NT2/D1 (cell line): ENCODE measurements around the gene EPN3.

Experiments used
- DNase-seq: peaks from one replicate; pipeline ENCODE4 v3.0.0-alpha.2; 2011; ENCODE audit warnings: low read depth, low spot score
- H3K27me3 ChIP-seq: 2 replicates; pipeline ENCODE4 v1.6.0; 2011; ENCODE audit warnings: mild to moderate bottlenecking; ENCODE audit not compliant: insufficient read length, insufficient read depth
- H3K36me3 ChIP-seq: 2 replicates; pipeline ENCODE4 v1.6.1; 2011; ENCODE audit warnings: mild to moderate bottlenecking, low read length, mixed read lengths; ENCODE audit not compliant: insufficient read depth, insufficient read length
- H3K4me1 ChIP-seq: 2 replicates; pipeline ENCODE4 v1.5.1; 2011; ENCODE audit not compliant: insufficient read depth, insufficient read length
- H3K4me3 ChIP-seq: 2 replicates; pipeline ENCODE4 v1.5.1; 2011; ENCODE audit warnings: low read depth; ENCODE audit not compliant: insufficient read length
- H3K9ac ChIP-seq: 2 replicates; pipeline ENCODE4 v1.6.0; 2011; ENCODE audit warnings: low read depth; ENCODE audit not compliant: insufficient read length
- H3K9me3 ChIP-seq: 2 replicates; pipeline ENCODE4 v1.5.1; 2011; ENCODE audit warnings: mild to moderate bottlenecking, low read length; ENCODE audit not compliant: insufficient read depth
- SUZ12 ChIP-seq: IDR thresholded peaks from 2 replicates; pipeline ENCODE4 v1.6.1; 2011; ENCODE audit not compliant: insufficient read length, insufficient read depth; ENCODE audit errors: extremely low read depth
- YY1 ChIP-seq: IDR thresholded peaks from 2 replicates; pipeline ENCODE4 v1.6.1; 2011; ENCODE audit not compliant: insufficient read length, insufficient read depth
- ZNF274 ChIP-seq: IDR thresholded peaks from 2 replicates; pipeline ENCODE4 v1.6.1; 2011; ENCODE audit warnings: mild to moderate bottlenecking, low read depth, low read length

The EPN3 gene

DNA sequence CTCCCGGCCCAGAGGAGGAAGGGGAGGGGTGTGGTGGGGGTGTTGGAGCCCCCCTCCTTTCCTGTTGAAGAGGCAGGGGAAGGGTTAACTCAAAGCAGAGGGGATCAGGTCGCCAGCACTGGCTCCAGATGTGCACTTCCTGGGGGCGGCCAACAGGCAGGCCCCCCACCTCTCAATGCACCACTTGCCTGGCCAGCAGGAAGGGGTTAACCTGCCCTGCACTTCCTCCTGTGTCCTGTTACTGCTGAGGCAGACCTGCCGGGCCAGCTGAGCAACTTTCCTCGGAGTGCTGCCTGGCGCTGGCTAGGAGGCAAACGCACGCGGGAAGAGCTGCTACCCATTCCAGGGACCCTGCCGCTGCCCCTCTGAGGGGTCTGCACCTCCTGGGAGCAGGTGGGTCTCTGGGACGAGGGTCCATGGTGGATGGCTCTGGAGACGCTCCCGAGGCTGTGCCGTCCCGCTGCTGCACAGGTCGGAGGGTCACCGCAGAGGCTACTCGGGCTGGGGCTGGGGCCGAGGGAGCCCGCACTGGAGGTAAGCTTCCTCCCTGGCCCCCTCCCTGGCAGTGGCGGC, at the start of gene EPN3:
EPN3 (plus strand) TSS at position 284 of the 573 bp plus-strand sequence. CDS start 3,822 bp downstream, outside the sequence.
- H3K4me1 ChIP-seq, result peaks cover 24% of the 10 kb centered on the region
- H3K27me3 ChIP-seq, result peaks cover 41% of the 10 kb centered on the region
- H3K9me3 ChIP-seq, result no peaks in the 10 kb centered on the region
- H3K36me3 ChIP-seq, result no peaks in the 10 kb centered on the region
- no peak for TF ChIP-seq SUZ12
- no peak for TF ChIP-seq YY1
- TF ChIP-seq ZNF274, result no peak
- no peak for DNase-seq
- peak within 1 kb of the TSS; percentile 68 for H3K9ac ChIP-seq
- H3K4me3 ChIP-seq, result peak within 1 kb of the TSS; percentile 44

DNA sequence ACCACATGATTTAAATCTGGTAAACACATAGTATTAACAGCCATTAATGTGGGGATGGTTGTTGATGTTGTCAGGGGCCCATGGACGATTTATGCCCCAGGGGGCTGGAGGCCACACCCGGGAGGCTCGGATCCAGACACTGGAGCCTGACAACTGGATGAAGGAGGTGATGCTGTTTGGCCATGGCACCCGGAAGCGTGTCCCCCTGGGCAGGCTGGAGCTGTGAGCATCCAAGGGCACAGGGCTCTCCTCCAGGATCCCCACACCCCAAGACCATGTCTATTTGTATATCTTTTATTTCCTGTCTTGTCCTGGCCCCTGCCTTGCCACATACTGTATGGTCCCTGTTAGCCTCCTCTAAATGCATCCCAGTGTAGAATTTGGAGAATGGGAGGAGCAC, 49.3 kb upstream of the EPN3 start:
- peaks cover 42% of the 10 kb centered on the region for H3K36me3 ChIP-seq
- no peak for DNase-seq

GRCh38 chr17:50484386-50485155, 48.0 kb upstream of the EPN3 start:
- TF ChIP-seq YY1, result no peak
- no peak for TF ChIP-seq SUZ12
- no peak for TF ChIP-seq ZNF274
- Histone ChIP-seq H3K9ac (no peak overlapping the region), H3K4me1 (peaks cover 2% of the 10 kb centered on the region), H3K27me3 (no peaks in the 10 kb centered on the region), H3K4me3 (no peak overlapping the region), H3K9me3 (peaks cover 16% of the 10 kb centered on the region; the same call in 1 of the 2 replicates), H3K36me3 (peaks cover 42% of the 10 kb centered on the region)
- DNase-seq, result no peak

More for the DNA sequence above, 49.3 kb upstream of the EPN3 start:
- Histone ChIP-seq H3K27me3 (no peaks in the 10 kb centered on the region), H3K4me3 (no peak overlapping the region), H3K9me3 (peaks cover 19% of the 10 kb centered on the region; the same call in 1 of the 2 replicates), H3K4me1 (peaks cover 2% of the 10 kb centered on the region), H3K9ac (peak overlapping the region; percentile 17)
- TF ChIP-seq ZNF274 (no peak), YY1 (no peak), SUZ12 (no peak)

DNA sequence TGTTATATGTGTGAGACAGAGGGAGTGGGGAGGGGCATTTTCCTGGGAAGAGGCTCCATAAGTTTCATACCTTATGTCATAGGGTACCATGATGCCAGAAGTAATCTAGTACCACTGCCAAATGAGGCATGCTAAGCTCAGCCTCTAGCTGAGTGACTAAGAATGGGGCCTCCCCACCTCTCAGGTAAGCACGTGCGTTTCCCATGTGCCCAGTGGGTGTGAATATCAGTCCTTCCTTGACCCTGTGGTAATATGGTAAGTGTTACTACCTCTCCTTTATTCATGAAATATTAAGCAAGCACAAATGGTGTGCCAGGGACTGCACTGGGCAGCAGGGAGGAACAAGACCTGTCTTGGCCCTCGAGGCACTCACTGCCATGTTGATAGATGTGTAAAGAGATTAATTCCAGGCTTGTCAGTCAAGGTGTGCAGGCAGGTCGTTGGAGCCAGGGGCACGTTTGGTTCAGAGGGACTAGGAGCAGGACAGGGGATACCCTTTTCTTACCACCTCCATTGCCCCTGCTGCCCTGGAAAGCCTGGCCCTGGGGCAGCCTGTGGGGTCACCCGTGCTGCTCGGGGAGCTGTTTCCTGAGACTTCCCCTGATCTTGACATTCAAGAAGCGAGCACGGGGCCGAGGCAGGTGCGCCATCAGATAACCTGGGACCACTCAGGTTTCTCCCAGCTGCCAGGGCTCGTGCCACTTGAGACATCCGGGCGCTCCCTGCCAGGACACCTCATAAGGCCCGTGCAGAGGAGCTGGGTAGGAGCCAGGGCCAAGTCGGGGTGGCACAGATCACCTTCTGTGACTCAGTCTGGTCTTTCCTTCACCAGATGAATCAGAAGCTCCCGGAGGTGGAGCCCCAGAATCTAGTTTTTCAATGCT, 45.1 kb upstream of the EPN3 start:
- Histone ChIP-seq H3K4me1 (peaks cover 2% of the 10 kb centered on the region), H3K9me3 (no peaks in the 10 kb centered on the region), H3K27me3 (no peaks in the 10 kb centered on the region), H3K9ac (no peak overlapping the region), H3K36me3 (peaks cover 26% of the 10 kb centered on the region), H3K4me3 (no peak overlapping the region)
- no peak for TF ChIP-seq YY1
- TF ChIP-seq SUZ12, result no peak
- DNase-seq, result no peak

- peaks cover 2% of the 10 kb centered on the region for H3K4me1 ChIP-seq
- no peaks in the 10 kb centered on the region for H3K27me3 ChIP-seq
- H3K4me3 ChIP-seq, result no peak overlapping the region
- no peak overlapping the region for H3K9ac ChIP-seq
- peaks cover 19% of the 10 kb centered on the region for H3K36me3 ChIP-seq
- H3K9me3 ChIP-seq, result no peaks in the 10 kb centered on the region
- no peak for DNase-seq
- no peak for TF ChIP-seq YY1
- TF ChIP-seq SUZ12, result no peak
- TF ChIP-seq ZNF274, result no peak
These were observed 43.7 kb upstream of the EPN3 start for GRCh38 chr17:50488880-50489279.

GRCh38 chr17:50491505-50491904, 41.0 kb upstream of the EPN3 start:
- TF ChIP-seq YY1 (no peak), ZNF274 (no peak), SUZ12 (no peak)
- Histone ChIP-seq H3K27me3 (no peaks in the 10 kb centered on the region), H3K9me3 (no peaks in the 10 kb centered on the region), H3K36me3 (no peaks in the 10 kb centered on the region), H3K4me3 (no peak overlapping the region), H3K4me1 (peaks cover 2% of the 10 kb centered on the region), H3K9ac (no peak overlapping the region)
- no peak for DNase-seq

- H3K4me1 ChIP-seq, result peaks cover 2% of the 10 kb centered on the region
- H3K27me3 ChIP-seq, result no peaks in the 10 kb centered on the region
- TF ChIP-seq YY1 (no peak), ZNF274 (no peak), SUZ12 (no peak)
- no peak overlapping the region for H3K9ac ChIP-seq
- no peak for DNase-seq
- no peaks in the 10 kb centered on the region for H3K9me3 ChIP-seq
- H3K4me3 ChIP-seq, result no peak overlapping the region
- H3K36me3 ChIP-seq, result no peaks in the 10 kb centered on the region
These were observed 40.3 kb upstream of the EPN3 start for GRCh38 chr17:50492214-50492613.
